ENCODE data around the gene NFIX. TPM values are rescaled to one million over a fixed set of nuclear protein-coding genes. Genes with fewer than 3 reads are reported as not detected.

The NFIX gene
- total RNA-seq, 1 donor = 1.9 TPM

Other genes starting within 250 kb of the NFIX start
- not detected for gene BEST2, start 243.7 kb upstream of the NFIX start, total RNA-seq
- gene HOOK2, start 219.9 kb upstream of the NFIX start, total RNA-seq = 8.3 TPM
- gene JUNB, start 204.0 kb upstream of the NFIX start, total RNA-seq = 5,180 TPM
- 55.5 TPM for gene PRDX2, start 193.7 kb upstream of the NFIX start, total RNA-seq
- not detected for gene THSD8, start 193.4 kb upstream of the NFIX start, total RNA-seq
- 1.4 TPM for gene RNASEH2A, start 188.9 kb upstream of the NFIX start, total RNA-seq
- 0.21 TPM for gene RTBDN, start 160.9 kb upstream of the NFIX start, total RNA-seq
- 0.52 TPM for gene MAST1, start 157.0 kb upstream of the NFIX start, total RNA-seq
- 17.2 TPM for gene DNASE2, start 114.0 kb upstream of the NFIX start, total RNA-seq
- gene KLF1, start 108.3 kb upstream of the NFIX start, total RNA-seq = not detected
- gene GCDH, start 104.3 kb upstream of the NFIX start, total RNA-seq = 12.9 TPM
- 0.84 TPM for gene SYCE2, start 76.2 kb upstream of the NFIX start, total RNA-seq
- gene FARSA, start 61.8 kb upstream of the NFIX start, total RNA-seq = 12.2 TPM
- gene CALR, start 56.9 kb upstream of the NFIX start, total RNA-seq = 434 TPM
- gene RAD23A, start 49.6 kb upstream of the NFIX start, total RNA-seq = 48.8 TPM
- 5.2 TPM for gene GADD45GIP1, start 38.3 kb upstream of the NFIX start, total RNA-seq
- gene DAND5, start 25.9 kb upstream of the NFIX start, total RNA-seq = not detected
- 20.5 TPM for gene LYL1, start 107.4 kb downstream of the NFIX start, total RNA-seq
- gene TRMT1, start 121.3 kb downstream of the NFIX start, total RNA-seq = 30.7 TPM
- gene NACC1, start 122.8 kb downstream of the NFIX start, total RNA-seq = 16.0 TPM
- gene STX10, start 154.9 kb downstream of the NFIX start, total RNA-seq = 71.7 TPM
- 222 TPM for gene IER2, start 154.9 kb downstream of the NFIX start, total RNA-seq

Data from mononuclear cell (primary cell).